GM19372 (cell line): ENCODE data around the gene TFCP2.

Experiments used
- ATAC-seq: cut with Tn5 transposase; IDR thresholded peaks from one replicate; pipeline ENCODE4 v1.9.1; 2021; ENCODE audit warnings: mild to moderate bottlenecking, low read depth, moderate library complexity; ENCODE audit not compliant: unreplicated experiment

The TFCP2 gene

GRCh38 chr12:51197736-51198567, 25.0 kb upstream of the TFCP2 start:
- ATAC-seq = no peak

- no peak for ATAC-seq
Measured at GRCh38 chr12:51196547-51196946, 23.6 kb upstream of the TFCP2 start.

- no peak for ATAC-seq
Measured at GRCh38 chr12:51195841-51196240, 22.9 kb upstream of the TFCP2 start.

GRCh38 chr12:51192284-51192671, 19.3 kb upstream of the TFCP2 start:
- ATAC-seq = no peak

- ATAC-seq = no peak
Measured at GRCh38 chr12:51191516-51192283, 18.8 kb upstream of the TFCP2 start.

- ATAC-seq = no peak
Measured at GRCh38 chr12:51190820-51191219, 17.9 kb upstream of the TFCP2 start.

- ATAC-seq = no peak
Measured at GRCh38 chr12:51189790-51190355, 16.9 kb upstream of the TFCP2 start.

GRCh38 chr12:51188359-51189051, 15.6 kb upstream of the TFCP2 start:
- ATAC-seq = no peak

- no peak for ATAC-seq
Measured at GRCh38 chr12:51187370-51187987, 14.5 kb upstream of the TFCP2 start.

- no peak for ATAC-seq
Measured at GRCh38 chr12:51186465-51187085, 13.6 kb upstream of the TFCP2 start.

- no peak for ATAC-seq
Measured at GRCh38 chr12:51185171-51185717, 12.3 kb upstream of the TFCP2 start.

GRCh38 chr12:51183816-51184215, 10.9 kb upstream of the TFCP2 start:
- ATAC-seq = no peak

- no peak for ATAC-seq
Measured at GRCh38 chr12:51183349-51183748, 10.4 kb upstream of the TFCP2 start.

GRCh38 chr12:51181558-51181957, 8.6 kb upstream of the TFCP2 start:
- no peak for ATAC-seq

- no peak for ATAC-seq
Measured at GRCh38 chr12:51177897-51178296, 5.0 kb upstream of the TFCP2 start.

- no peak for ATAC-seq
Measured at GRCh38 chr12:51174501-51174900, 1.6 kb upstream of the TFCP2 start.

GRCh38 chr12:51171884-51172514, 936 bp downstream of the TFCP2 start:
- no peak for ATAC-seq

- no peak for ATAC-seq
Measured at GRCh38 chr12:51163795-51164194, 9.1 kb downstream of the TFCP2 start.

- ATAC-seq = no peak
Measured at GRCh38 chr12:51162217-51162616, 10.7 kb downstream of the TFCP2 start.
